Colonic mucosa (tissue), 4 donors: Measurements from ENCODE around the gene TKT. TPM values are rescaled to one million over a fixed set of nuclear protein-coding genes. Genes with fewer than 3 reads are reported as not detected.
"Not testable (repeated sequence)": the region's sequence is repeated elsewhere in the genome, so short reads cannot be mapped to it uniquely, and the experiment has no call there.

ENCODE experiments used
- DNase-seq: peaks from one replicate; pipeline ENCODE4 v3.0.0-alpha.2; 2020
- H3K27ac ChIP-seq: fragments of 200-600 bp; one replicate; pipeline ENCODE4 v1.8.0; 2021
- H3K27me3 ChIP-seq: fragments of 200-600 bp; one replicate; pipeline ENCODE4 v1.8.0; 2021
- H3K36me3 ChIP-seq: fragments of 200-600 bp; one replicate; pipeline ENCODE4 v1.8.0; 2021
- H3K4me1 ChIP-seq: fragments of 200-600 bp; one replicate; pipeline ENCODE4 v1.8.0; 2021; ENCODE audit warnings: mild to moderate bottlenecking
- H3K4me3 ChIP-seq: fragments of 200-600 bp; one replicate; pipeline ENCODE4 v1.8.0; 2021
- H3K9ac ChIP-seq, 2 donors: one replicate each; pipeline ENCODE4 v1.7.0; 2013; ENCODE audit warnings: control low read depth in 2 of 2, low read depth in 2 of 2, low read length in 2 of 2
- H3K9me3 ChIP-seq: fragments of 200-600 bp; one replicate; pipeline ENCODE4 v1.8.0; 2021
- intact Hi-C: fragments of 100-400 bp; cut with DNase I; formaldehyde crosslinking; loops from one replicate; pipeline ENCODE4 v1.14.1; 2022
- total RNA-seq, 2 donors: library from RNA; stranded (reverse); fragmentation: NEBNext Ultra II Directional in 1 of 2; extraction: Animal tissue kit (Norgen Biotek cat#: 25700) in 1 of 2; gene quantifications; one replicate each; pipeline ENCODE4 v1.2.1, GENCODE V29; 2021
- TF ChIP-seq, protein P1 (sequence below): fragments of 200-600 bp; IDR thresholded peaks from one replicate; pipeline ENCODE4 v1.8.0; 2022; ENCODE audit warnings: antibody characterized with exemption, mild to moderate bottlenecking
- donor health status: healthy.
- donor health status: DM: no; HTN: no; CAD: no.
- donor health status: DM: no; HTN: no; CAD: no.

TKT gene
- total RNA-seq, 2 donors from 2014 or later = 315 to 393 TPM

- H3K9ac ChIP-seq = peak overlapping the region; percentile 86 to 97
- peak overlapping the region; percentile 94 for H3K27ac ChIP-seq
- H3K27me3 ChIP-seq = no peaks in the 10 kb centered on the region
- TF ChIP-seq, protein P1, sequence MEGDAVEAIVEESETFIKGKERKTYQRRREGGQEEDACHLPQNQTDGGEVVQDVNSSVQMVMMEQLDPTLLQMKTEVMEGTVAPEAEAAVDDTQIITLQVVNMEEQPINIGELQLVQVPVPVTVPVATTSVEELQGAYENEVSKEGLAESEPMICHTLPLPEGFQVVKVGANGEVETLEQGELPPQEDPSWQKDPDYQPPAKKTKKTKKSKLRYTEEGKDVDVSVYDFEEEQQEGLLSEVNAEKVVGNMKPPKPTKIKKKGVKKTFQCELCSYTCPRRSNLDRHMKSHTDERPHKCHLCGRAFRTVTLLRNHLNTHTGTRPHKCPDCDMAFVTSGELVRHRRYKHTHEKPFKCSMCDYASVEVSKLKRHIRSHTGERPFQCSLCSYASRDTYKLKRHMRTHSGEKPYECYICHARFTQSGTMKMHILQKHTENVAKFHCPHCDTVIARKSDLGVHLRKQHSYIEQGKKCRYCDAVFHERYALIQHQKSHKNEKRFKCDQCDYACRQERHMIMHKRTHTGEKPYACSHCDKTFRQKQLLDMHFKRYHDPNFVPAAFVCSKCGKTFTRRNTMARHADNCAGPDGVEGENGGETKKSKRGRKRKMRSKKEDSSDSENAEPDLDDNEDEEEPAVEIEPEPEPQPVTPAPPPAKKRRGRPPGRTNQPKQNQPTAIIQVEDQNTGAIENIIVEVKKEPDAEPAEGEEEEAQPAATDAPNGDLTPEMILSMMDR = no peak
- no peaks in the 10 kb centered on the region for H3K36me3 ChIP-seq
- peak overlapping the region; percentile 94 for H3K4me3 ChIP-seq
- DNase-seq = peak; percentile 87
- H3K9me3 ChIP-seq = no peaks in the 10 kb centered on the region
- peaks cover 14% of the 10 kb centered on the region for H3K4me1 ChIP-seq
- intact Hi-C loops = no loop called here
These were observed 1.1 kb downstream of the TKT start for GRCh38 chr3:53254509-53255422.

- Histone ChIP-seq H3K4me1 (peaks cover 14% of the 10 kb centered on the region), H3K27ac (peak overlapping the region; percentile 94), H3K9ac (peak overlapping the region; percentile 86 to 97), H3K36me3 (no peaks in the 10 kb centered on the region), H3K27me3 (no peaks in the 10 kb centered on the region), H3K4me3 (peak overlapping the region; percentile 94), H3K9me3 (no peaks in the 10 kb centered on the region)
- no peak for DNase-seq
- TF ChIP-seq, protein P1 = no peak
- intact Hi-C loops = no loop called here
These were observed 1.9 kb downstream of the TKT start for GRCh38 chr3:53253707-53254508.

GRCh38 chr3:53252947-53253322, 2.9 kb downstream of the TKT start:
- H3K4me3 ChIP-seq, H3K9ac ChIP-seq, H3K27ac ChIP-seq, H3K27me3 ChIP-seq, intact Hi-C loops, DNase-seq, H3K9me3 ChIP-seq, H3K36me3 ChIP-seq: not testable (repeated sequence)
- H3K4me1 ChIP-seq = peaks cover 14% of the 10 kb centered on the region

GRCh38 chr3:53252096-53252946, 3.5 kb downstream of the TKT start:
- H3K4me1 ChIP-seq = peaks cover 14% of the 10 kb centered on the region
- no peaks in the 10 kb centered on the region for H3K36me3 ChIP-seq
- H3K9ac ChIP-seq = peak overlapping the region in 1 of 2 donors; percentile 5
- H3K27me3 ChIP-seq = no peaks in the 10 kb centered on the region
- no peaks in the 10 kb centered on the region for H3K9me3 ChIP-seq
- no peak overlapping the region for H3K4me3 ChIP-seq
- intact Hi-C loops = no loop called here
- DNase-seq = no peak
- TF ChIP-seq, protein P1 = no peak
- no peak overlapping the region for H3K27ac ChIP-seq

DNA sequence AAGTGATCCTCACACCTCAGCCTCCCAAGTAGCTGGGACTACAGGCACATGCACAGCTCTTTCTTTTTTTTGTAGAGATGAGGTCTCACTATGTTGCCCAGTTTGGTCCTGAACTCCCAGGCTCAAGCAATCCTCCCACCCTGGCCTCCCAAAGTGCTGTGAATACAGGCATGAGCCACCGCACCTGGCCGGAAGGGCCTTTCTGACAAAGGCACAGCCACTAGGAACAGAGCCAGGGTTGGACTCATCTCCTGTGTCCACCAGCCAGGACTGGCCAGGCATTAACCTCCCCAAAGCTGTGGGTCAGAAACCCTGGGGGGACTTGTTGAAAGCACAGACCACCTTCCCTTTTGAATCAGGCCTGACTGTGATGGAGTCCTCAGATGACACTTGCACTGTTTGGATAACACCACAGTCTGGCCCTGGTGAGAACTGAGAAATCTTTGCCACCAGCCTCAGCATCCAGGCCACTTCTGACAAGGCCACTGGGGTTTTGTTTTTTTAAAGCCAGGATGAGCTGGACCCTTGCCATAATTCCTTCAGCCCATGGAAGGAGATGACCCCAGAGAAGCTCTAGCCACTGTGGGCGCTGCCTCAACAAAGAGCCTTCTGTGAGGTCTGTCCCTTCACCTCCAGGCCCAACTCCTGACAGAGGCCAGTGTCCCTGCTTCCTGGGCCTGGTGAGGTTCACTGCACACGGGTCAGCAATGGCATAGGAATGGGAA, 4.8 kb downstream of the TKT start:
- Histone ChIP-seq H3K4me1 (peaks cover 14% of the 10 kb centered on the region), H3K9ac (no peak overlapping the region), H3K9me3 (no peaks in the 10 kb centered on the region), H3K27me3 (no peaks in the 10 kb centered on the region), H3K4me3 (no peak overlapping the region), H3K27ac (no peak overlapping the region), H3K36me3 (no peaks in the 10 kb centered on the region)
- DNase-seq = no peak
- intact Hi-C loops = no loop called here
- TF ChIP-seq, protein P1 = no peak
